Measurements from ENCODE around the gene CETN3. TPM values are rescaled to one million over a fixed set of nuclear protein-coding genes. Genes with fewer than 3 reads are reported as not detected.

The CETN3 gene
- total and polyA plus RNA-seq, 2 of the 13 experiments (the other 11 are each of a cell fraction or from before 2014, with no cell fraction given): 15.4 to 71.5 TPM

DNA sequence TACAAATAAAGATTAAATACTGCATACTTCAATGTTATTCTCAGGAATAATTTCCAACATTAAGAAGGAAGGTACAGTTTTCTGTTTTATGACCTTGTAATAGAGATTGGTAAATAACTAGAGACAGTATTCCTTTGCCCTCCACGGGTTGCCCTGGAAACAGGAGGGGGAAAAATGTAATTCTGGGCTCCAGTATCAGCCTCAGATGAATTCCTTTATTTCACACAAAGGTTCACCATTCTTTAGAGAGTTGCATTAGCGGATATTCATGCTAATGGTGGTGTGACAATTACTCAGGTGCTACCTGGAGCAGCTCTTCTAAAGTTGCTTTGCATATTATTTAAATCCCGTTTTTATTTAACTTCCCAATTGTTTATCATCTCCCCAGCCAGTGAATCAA is 42.6 kb downstream of the CETN3 start (continued):
- TF ChIP-seq, protein P1, sequence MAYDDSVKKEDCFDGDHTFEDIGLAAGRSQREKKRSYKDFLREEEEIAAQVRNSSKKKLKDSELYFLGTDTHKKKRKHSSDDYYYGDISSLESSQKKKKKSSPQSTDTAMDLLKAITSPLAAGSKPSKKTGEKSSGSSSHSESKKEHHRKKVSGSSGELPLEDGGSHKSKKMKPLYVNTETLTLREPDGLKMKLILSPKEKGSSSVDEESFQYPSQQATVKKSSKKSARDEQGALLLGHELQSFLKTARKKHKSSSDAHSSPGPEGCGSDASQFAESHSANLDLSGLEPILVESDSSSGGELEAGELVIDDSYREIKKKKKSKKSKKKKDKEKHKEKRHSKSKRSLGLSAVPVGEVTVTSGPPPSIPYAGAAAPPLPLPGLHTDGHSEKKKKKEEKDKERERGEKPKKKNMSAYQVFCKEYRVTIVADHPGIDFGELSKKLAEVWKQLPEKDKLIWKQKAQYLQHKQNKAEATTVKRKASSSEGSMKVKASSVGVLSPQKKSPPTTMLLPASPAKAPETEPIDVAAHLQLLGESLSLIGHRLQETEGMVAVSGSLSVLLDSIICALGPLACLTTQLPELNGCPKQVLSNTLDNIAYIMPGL (CRISPR knock-in tag; IDR thresholded peaks at IDR 0.05; ENCODE audit: borderline replicate concordance in 1 of 2, low read depth in 1 of 2): no peak
- TF ChIP-seq, protein P2, sequence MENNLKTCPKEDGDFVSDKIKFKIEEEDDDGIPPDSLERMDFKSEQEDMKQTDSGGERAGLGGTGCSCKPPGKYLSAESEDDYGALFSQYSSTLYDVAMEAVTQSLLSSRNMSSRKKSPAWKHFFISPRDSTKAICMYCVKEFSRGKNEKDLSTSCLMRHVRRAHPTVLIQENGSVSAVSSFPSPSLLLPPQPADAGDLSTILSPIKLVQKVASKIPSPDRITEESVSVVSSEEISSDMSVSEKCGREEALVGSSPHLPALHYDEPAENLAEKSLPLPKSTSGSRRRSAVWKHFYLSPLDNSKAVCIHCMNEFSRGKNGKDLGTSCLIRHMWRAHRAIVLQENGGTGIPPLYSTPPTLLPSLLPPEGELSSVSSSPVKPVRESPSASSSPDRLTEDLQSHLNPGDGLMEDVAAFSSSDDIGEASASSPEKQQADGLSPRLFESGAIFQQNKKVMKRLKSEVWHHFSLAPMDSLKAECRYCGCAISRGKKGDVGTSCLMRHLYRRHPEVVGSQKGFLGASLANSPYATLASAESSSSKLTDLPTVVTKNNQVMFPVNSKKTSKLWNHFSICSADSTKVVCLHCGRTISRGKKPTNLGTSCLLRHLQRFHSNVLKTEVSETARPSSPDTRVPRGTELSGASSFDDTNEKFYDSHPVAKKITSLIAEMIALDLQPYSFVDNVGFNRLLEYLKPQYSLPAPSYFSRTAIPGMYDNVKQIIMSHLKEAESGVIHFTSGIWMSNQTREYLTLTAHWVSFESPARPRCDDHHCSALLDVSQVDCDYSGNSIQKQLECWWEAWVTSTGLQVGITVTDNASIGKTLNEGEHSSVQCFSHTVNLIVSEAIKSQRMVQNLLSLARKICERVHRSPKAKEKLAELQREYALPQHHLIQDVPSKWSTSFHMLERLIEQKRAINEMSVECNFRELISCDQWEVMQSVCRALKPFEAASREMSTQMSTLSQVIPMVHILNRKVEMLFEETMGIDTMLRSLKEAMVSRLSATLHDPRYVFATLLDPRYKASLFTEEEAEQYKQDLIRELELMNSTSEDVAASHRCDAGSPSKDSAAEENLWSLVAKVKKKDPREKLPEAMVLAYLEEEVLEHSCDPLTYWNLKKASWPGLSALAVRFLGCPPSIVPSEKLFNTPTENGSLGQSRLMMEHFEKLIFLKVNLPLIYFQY (CRISPR knock-in tag; IDR thresholded peaks at IDR 0.05; ENCODE audit: borderline replicate concordance): no peak
- TF ChIP-seq, protein P3, sequence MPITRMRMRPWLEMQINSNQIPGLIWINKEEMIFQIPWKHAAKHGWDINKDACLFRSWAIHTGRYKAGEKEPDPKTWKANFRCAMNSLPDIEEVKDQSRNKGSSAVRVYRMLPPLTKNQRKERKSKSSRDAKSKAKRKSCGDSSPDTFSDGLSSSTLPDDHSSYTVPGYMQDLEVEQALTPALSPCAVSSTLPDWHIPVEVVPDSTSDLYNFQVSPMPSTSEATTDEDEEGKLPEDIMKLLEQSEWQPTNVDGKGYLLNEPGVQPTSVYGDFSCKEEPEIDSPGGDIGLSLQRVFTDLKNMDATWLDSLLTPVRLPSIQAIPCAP (CRISPR knock-in tag; IDR thresholded peaks at IDR 0.05; ENCODE audit: low read depth): no peak
- TF ChIP-seq SP1 (IDR thresholded peaks at IDR 0.05) (no peak), SP1 (CRISPR knock-in tag; IDR thresholded peaks at IDR 0.05) (no peak), XRCC5 (optimal IDR thresholded peaks at IDR 0.05; ENCODE audit: low read length) (no peak), POLR2AphosphoS2 (IDR thresholded peaks at IDR 0.05; ENCODE audit: low read depth, low read length) (no peak), PPARG (CRISPR knock-in tag; conservative IDR thresholded peaks at IDR 0.05) (no peak), STAG1 (CRISPR knock-in tag; IDR thresholded peaks at IDR 0.05) (no peak)

All from HepG2 (cell line).